8988T (cell line): Measurements from ENCODE around the gene NAA10.

Experiments used
- DNase-seq: peaks from one replicate; pipeline ENCODE4 v3.0.0; 2011

The NAA10 gene

DNA sequence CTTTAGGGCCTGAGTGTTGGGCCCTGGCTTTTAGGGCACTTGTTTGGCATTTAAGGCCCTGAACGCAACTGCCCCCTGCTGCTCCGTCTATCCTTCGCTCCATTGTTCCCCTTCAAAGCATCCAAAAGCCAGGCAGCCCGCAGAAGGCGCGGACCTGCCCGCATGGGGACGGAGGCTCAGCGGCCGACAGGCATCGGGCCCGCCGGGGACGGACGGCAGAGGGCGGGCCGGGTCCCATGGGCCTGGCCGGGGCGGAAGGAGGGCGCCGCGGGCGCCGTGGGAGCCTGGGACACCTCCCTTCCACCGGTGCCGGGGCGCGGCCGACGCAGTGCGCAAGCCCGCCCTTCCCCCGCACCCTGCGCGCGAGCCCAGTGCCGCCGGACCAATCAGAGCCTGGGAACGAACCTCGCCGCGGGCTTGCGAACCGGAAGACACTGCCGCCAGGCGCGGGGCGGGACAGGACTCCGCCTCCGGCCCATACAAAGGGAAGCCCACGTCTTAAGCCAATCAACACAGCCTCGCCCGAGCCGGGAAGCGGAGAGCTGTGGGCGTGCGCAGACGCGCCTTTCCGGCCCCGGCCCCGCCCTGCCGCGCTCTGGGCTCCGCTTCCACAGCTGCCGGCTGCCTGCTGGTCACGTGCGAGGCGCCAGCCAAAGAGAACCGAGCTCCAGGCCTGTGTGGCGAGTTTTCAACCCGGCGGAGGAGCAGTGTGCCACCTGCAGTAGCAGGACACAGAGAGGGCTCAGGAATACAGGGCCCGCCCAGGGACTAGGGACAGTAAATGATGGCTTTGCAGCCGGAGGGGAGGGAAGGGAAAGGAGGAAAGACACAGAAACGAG, 6.7 kb downstream of the NAA10 start:
- DNase-seq = peak; percentile 100

DNA sequence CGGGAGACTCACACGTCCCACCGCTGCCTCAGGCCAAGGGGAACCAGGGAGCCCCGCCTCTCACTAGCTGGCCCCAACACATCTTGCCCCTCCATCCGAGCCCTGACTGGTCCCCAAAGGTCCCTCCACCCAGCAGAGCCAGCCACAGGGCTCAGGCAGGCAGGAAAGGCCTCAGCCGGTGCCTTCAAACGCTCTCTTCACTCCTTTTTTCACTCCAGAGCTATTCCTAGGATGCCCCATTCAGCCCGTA, 7.2 kb downstream of the NAA10 start:
- peak; percentile 52 for DNase-seq

DNA sequence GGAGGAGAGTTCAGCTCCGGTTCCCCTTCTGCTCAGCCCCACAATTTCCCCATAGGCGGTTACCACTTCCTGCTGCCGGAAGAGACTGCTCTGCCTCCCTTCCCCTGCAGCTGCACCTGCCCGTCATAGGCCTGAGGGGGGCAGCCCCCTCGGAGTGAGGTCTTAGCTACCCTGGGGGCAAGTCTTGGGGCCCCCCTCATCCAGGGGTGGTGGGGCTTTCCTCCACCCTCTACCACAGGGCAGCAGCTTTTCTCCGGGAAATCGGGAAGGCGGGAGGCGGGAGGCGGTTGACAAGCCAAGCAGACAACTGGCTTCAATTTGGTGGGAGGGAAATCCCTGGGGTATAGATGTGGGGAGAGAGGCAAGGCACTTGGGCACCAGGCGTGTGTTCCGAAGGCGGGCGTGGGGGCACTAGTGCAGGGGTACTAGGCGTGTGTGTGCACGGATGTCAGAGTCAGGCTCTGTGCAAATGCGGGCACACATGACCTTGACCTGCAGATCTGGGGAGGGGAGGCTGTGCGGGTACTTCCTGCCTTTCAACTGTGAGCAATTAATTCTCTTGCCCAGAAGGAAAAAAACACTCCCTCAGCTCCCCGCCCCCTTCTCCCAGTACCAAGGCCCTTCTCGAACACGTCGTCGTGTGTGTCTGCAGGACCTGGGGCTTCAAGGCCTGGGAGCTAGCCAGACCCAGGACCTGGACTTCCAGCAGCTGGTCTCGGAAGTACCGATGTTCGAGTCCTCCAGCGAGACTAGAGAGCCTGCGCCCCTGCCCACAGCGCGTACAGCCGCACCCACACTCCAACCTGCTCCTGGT, 7.8 kb downstream of the NAA10 start:
- DNase-seq = peak; percentile 49

DNA sequence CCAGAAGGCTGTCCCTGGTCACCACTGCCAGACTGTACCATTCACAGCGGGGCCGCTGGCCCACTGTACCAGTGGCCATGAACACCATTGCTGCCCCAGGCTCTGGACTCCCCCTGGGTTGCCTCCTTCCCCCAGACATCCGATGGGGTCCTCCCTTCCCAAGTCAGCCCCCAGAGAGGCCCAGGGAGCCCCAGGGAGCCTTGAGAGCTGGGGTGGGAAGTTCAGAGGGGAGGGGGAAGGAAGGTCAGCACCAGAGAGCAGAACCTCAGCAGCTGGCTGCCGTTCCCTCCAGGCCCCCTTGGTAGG, 8.3 kb downstream of the NAA10 start:
- no peak for DNase-seq

GRCh38 chrX:153925739-153926551, 8.9 kb downstream of the NAA10 start, which contains the start of gene ARHGAP4:
Gene ARHGAP4, minus strand, starts transcription at chrX:153926264. Its CDS starts 62 bp downstream, at chrX:153926202.
- DNase-seq = no peak

GRCh38 chrX:153925387-153925738, 9.5 kb downstream of the NAA10 start:
- DNase-seq = no peak

- peak; percentile 94 for DNase-seq
These were observed 10.5 kb downstream of the NAA10 start for GRCh38 chrX:153924149-153924861.

DNA sequence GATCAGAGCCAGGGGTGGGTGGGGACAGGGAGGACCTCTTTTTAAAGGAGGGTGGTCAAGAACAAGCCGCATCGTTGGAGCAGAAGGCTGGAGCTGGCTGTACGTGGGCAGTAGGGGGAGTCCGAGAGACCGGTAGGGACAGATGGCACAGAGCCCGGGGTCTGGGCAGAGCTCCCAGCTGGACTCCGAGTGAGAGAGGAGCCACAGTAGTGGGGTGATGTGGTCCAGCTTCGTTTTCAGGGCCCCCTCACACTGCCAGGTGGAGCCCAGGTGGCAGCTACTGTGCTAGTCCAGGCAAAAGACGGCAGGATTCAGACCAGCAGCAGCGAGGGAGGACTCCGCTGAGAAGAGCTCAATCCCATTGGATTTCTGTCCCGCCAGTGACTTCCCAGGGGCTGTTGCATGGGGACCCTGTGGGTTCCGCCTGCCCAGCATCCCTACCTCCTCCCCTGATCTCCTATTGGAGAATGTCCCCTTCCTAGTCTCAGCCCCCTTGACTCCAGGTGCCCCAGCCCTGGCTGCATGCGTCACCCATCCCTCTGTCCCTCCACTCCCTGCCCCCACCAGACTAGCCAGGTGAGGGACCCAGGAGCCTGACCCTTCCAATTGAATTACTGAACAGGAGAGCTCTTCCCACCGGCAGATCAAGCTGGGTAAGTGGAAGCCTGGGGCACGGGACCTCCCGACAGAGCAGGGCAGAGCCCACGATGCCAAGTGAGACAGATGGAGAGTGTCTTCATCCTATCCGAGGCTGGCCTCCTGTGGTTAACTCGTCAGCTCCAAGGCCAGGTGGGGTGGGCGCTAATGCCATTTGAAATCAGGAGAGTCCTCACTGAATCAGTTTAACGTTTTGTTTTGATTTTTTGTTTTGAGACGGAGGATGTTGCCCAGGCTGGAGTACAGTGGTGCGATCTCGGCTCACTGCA, 11.6 kb downstream of the NAA10 start:
- DNase-seq = peak; percentile 92

DNA sequence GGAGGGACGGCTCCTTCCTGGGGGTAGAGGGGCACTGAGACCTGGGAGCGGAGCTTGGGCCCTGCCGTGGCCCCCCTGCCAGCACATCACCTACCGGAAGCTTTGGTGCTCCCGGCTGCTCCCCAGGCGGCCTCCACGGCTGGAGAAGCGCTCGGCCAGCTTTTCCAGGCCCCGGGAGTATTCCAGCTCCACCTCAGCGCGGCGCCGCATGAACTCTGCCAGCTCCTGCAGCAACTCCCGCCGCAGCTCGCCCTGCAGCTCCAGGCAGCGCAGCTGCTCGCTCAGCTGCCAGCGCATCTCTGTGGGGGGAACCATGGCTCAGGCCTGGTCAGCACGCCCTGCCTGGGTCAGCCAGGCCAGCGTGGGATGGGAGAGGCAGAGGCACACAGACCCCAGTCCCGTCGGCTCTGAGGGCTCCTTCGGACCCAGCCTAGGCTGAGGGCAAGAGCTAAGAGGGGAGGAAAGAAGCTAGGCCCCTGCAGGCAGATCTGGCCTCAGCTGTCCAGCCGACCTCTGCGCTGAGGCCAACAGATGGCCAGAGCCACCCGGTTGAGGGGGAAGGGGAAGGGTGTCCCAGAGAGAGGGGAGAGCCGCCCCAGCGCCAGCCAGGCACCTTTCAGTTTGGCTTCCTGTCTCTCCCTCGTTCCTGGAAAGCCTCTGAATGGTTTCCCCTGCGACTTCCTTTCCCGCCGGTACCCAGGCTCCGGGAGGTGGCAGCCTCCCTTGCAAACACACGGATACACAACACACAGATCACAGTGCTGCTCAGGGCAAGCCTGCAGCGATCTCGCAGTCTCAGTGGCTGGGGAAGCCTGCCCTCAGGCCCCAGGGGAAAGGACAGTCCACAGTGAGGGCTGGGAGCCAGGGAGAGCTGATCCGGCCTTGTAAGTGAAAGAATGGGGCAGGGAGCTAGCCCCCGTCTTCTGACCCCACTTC, 13.1 kb downstream of the NAA10 start:
- no peak for DNase-seq

GRCh38 chrX:153921070-153921469, 13.8 kb downstream of the NAA10 start:
- no peak for DNase-seq

- no peak for DNase-seq
These were observed 14.3 kb downstream of the NAA10 start for GRCh38 chrX:153920546-153920945.

DNA sequence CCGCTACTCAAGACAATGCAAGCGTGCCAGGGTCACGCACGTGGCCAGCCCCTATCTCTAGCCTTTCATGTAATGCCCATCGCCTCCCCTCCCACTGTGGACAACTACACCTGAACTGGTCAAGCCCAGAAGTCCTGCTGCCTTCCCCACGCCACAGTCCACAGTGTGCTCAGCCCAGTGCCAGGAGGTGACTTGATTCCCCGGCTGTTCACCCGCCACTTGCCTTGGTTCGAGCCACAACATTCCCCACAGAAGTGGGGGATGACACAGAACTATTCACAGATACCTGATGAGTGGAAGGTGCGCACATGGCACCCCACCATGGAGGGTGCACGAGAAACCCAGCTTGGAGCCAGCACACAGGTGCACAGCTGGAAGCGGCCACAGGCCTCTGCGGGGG, 15.6 kb downstream of the NAA10 start:
- no peak for DNase-seq

DNA sequence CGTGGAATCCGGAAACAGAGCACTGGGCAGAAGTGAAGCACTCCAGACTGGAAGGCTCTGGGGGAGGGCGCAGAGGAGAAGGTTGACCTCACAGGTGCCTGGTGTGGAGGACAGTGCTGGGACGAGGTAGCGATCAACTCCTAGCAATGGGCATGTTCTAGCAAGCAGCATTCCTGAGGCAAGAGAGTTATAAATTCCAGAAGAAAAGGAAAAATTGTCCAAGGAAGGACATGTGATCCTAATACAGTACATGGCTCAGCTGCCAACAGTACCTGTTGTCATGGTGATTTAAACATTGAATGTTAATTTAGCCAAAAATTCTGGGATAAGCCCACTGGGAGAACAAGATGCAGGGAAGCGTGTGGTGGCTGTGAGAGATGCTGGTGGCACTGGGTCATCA, 17.0 kb downstream of the NAA10 start:
- no peak for DNase-seq

DNA sequence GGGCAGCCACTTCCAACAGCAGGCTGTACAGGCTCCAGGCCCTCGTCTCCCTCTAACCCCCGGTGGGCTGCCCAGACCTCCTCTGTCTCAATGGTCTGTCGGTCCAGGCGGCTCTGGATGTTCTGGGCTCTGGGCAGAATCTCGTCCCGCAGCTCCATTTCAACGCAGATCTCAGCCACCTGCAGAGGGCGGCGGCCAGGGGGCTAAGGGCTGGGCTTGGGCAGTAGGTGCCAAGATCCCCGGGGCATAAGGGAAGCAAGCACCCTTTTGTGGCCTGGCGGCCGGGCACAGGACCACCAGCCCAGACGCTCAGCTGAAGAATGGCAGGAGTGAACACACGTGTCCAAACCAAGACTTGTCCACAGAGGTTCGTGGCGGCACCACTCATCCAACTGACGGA, 21.1 kb downstream of the NAA10 start:
- DNase-seq = no peak

GRCh38 chrX:153913211-153913610, 21.6 kb downstream of the NAA10 start:
- DNase-seq = no peak

DNA sequence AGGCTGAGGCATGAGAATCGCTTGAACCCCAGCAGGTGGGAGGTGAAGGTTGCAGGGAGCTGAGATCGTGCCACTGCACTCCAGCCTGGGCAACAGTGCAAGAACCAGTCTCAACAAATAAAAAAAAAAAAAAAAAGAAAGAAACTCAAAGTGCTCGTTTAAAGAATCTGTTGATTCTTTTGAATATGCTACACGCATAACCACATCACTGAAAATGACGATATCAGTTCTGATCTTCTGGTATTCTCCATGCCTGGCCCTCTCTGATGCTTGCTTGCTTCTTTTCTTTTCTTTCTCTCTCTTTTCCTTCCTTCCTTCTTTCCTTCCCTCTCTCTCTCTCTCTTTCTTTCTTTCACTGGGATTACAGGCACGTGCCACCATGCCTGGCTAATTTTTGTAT, 23.0 kb downstream of the NAA10 start:
- DNase-seq = no peak

DNA sequence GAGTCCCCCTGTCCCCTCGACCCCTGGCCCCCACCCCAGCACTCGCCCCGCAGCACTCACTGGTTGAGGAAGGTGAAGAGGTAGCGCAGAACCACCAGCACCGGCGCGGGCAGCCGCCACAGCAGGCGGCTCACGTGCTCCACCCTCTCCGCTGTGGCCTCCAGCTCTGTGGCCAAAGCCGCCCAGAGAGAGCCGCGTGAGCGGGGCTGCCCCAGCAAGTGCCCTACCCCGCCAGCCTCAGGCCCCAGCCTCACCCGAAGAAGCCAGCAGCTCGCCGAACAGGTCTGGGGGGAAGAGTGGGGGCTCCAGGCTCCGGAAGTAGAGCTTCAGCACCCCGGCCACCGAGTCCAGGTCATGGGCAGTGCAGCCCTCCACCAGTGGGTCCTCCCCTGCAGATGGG, 24.4 kb downstream of the NAA10 start:
- no peak for DNase-seq

DNA sequence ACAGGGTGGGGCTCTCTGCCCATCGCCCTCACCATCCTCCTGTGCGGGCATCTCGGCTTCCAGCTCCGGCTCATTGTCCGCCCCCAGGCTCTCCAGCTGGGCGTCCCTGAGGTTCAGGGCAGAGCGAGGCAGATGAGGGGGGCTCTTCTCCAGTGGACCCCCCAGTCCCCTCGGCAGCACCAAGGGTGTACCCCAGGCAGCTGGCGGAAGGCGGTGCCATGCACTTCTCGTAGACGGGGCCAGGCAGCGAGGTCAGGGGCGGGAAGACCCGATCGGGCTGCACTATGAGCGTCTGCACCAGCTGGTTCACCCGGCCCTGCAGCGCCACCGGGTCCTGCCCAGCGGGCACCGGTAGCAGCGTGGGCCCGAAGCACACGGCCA, 24.9 kb downstream of the NAA10 start:
- DNase-seq = no peak

- DNase-seq = no peak
These were observed 25.5 kb downstream of the NAA10 start for GRCh38 chrX:153909024-153909979.
